RWPE1 (cell line): ENCODE results near the gene GOLGA8B.
"Not testable (repeated sequence)": the region's sequence is repeated elsewhere in the genome, so short reads cannot be mapped to it uniquely, and the experiment has no call there.

Experiments
- CTCF ChIA-PET: fragments of 350-600 bp; sonication (Branson Sonifier 250); formaldehyde crosslinking; extraction: SDS; loops from one replicate; lab custom pipeline; 2021; lab: Yijun Ruan, JAX
- POLR2A ChIA-PET: fragments of 400-600 bp; formaldehyde crosslinking; extraction: SDS; loops from one replicate; lab custom pipeline; 2020; ENCODE audit warnings: antibody characterized with exemption; ENCODE audit not compliant: low non-redundant PET; lab: Yijun Ruan, JAX
- DNase-seq: peaks from one replicate; pipeline ENCODE4 v3.0.0; 2012; ENCODE audit warnings: low spot score
- H3K27ac ChIP-seq: fragments of 450-650 bp; 2 replicates; pipeline ENCODE4 v1.5.1; 2017
- CTCF ChIP-seq: fragments of 450-650 bp; conservative IDR thresholded peaks from 2 replicates; pipeline ENCODE4 v1.5.1; 2017; ENCODE audit warnings: low read depth, mild to moderate bottlenecking

The GOLGA8B gene

GRCh38 chr15:34578283-34578674 lies 5.2 kb downstream of the GOLGA8B start:
- POLR2A ChIA-PET, result no interaction called here
- H3K27ac ChIP-seq, result no peak overlapping the region
- CTCF ChIA-PET, result no interaction called here
- no peak for DNase-seq
- no peak for TF ChIP-seq CTCF

DNA sequence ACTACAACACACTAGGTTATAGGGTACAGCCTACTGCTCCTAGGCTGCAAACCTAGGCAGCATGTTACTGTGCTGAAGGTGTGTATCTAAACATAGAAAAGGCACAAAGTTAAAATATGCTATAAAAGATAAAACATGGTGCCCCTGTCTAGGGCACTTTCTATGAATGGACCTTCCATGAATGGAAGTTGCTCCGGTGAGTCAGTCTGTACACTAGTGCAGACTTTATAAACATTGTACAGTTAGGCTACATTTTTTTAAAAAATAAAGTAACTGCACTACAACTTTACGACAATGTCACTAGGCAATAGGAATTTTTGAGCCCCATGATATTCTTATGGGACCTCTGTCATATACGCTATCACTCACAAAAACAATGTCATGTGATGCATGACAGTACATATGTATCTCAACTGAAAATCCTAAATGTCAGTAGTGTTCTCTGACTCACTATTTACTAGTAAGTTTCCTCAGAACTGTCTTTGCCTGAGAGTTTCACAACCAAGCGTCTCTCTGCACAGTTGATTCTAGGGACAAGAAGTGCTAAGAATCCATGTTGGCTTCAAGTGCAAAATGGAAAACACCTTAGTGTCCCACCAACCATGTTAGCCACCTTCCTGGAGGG lies 5.7 kb downstream of the GOLGA8B start:
- H3K27ac ChIP-seq, CTCF ChIA-PET, POLR2A ChIA-PET, DNase-seq: not testable (repeated sequence)

- H3K27ac ChIP-seq, CTCF ChIA-PET, DNase-seq, POLR2A ChIA-PET: not testable (repeated sequence)
These were observed 8.4 kb downstream of the GOLGA8B start for GRCh38 chr15:34575035-34575434.

- CTCF ChIA-PET, DNase-seq, POLR2A ChIA-PET, H3K27ac ChIP-seq: not testable (repeated sequence)
These were observed 10.5 kb downstream of the GOLGA8B start for GRCh38 chr15:34572921-34573320.

DNA sequence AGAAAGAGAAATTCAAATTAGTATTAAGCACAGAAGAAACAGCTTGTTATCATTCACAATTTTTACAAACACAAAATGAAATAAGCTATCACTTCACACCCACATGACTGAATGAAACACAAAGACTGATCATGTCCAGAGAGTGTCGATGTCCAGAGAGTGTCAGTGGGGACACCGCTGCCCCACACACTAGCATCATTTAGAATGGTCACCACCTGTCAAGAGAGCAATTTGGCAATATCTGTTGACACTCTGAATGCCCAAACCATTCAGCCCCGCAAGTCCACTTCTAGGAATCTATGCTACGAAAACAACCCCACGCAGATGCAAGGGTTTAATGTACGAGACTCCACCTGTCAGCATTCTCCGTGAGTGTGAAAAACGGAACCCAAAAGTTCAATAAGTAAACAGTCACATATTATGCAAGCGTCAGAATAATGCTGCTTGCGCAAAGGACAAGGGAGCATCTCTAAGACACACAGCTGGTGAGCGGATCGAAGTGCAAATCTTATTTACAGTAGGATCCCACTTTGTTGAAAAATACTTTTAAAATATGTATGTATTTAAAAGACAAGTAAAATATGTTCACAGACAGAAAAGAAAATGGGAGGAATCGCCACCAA lies 11.3 kb downstream of the GOLGA8B start:
- CTCF ChIA-PET, DNase-seq, POLR2A ChIA-PET, H3K27ac ChIP-seq: not testable (repeated sequence)

- H3K27ac ChIP-seq, POLR2A ChIA-PET, CTCF ChIA-PET, DNase-seq: not testable (repeated sequence)
These were observed 13.6 kb downstream of the GOLGA8B start for GRCh38 chr15:34569670-34570396.

DNA sequence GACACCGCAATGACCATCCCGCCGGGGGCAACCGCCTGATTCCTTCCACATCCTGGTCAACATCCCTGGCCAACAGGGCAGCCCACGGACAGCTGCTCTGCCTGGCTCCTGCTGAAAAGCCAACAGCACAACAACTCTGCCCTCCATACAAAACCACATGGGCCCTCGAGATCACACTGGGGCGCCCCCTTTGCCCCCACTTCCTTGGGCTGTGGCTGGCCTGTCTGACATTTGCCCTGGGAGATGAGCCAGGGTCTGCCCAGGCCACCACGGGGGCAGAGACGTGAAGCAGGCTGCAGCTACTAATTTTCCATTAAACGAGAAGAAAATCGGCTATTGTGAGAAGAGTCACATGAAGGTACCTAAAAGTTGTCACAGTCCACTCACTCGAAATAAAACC lies 16.3 kb downstream of the GOLGA8B start:
- DNase-seq, H3K27ac ChIP-seq, CTCF ChIA-PET, POLR2A ChIA-PET: not testable (repeated sequence)

- DNase-seq, POLR2A ChIA-PET, H3K27ac ChIP-seq, CTCF ChIA-PET: not testable (repeated sequence)
These were observed 18.7 kb downstream of the GOLGA8B start for GRCh38 chr15:34564711-34565110.

DNA sequence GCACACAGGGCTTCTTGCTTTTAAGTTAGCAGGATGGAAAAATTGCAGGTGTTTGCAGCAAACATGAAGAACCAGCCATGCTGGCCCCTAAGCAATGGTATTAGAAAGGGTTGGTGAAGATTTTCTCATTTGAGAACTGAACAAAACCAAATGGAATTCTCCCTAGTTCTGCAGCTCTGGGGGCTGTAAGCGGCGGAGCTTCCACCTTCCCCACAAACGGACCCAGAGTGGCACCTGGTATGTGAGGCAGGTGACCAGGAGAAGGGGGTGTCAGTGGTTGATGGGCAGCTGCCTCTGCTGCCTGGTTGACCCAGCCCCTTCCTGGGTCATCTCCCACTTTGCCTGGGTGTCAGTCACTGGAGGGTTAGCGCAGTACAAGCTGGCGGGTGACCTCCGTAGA lies 22.6 kb downstream of the GOLGA8B start:
- POLR2A ChIA-PET, DNase-seq, CTCF ChIA-PET, H3K27ac ChIP-seq: not testable (repeated sequence)

- CTCF ChIA-PET, H3K27ac ChIP-seq, DNase-seq, POLR2A ChIA-PET: not testable (repeated sequence)
These were observed 23.7 kb downstream of the GOLGA8B start for GRCh38 chr15:34559764-34560163.

DNA sequence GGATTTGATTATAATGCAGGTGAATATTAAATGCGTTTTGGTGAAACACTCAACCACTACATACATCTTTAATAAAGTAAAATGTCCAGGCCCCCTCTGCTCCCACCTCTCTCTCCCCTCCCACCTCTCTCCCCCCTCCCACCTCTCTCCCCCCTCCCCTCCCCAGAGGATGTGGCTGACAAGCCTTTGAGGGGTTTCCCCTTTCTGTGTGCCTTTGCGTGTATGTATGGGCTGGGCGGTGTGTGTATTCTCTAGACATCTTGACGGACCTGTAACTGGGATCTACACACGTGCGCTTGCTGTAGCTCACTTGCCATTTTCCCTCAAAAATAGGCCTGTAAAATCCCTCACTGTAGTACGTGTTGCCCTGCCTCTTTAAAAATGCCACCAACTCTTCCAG lies 28.3 kb downstream of the GOLGA8B start:
- H3K27ac ChIP-seq, DNase-seq, CTCF ChIA-PET, POLR2A ChIA-PET: not testable (repeated sequence)

GRCh38 chr15:34554716-34555115 lies 28.7 kb downstream of the GOLGA8B start:
- CTCF ChIA-PET, H3K27ac ChIP-seq, DNase-seq, POLR2A ChIA-PET: not testable (repeated sequence)

DNA sequence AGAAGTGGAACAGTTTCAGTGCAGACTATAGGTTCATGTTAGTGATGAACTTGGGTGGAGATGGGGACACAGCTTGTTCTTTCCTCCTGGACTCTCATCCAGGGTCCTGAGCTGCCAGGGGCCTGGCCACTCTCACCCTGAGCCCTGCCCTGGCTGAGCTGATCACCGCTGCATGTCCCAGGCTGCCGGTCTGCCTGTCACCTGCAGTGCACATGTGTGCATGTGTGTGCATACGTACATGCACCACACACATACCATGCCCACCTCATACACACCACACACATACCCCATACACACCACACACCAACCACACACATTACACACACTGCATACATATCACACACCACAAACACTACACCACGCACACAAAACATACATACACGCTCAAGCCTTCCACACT lies 29.3 kb downstream of the GOLGA8B start:
- DNase-seq, H3K27ac ChIP-seq, POLR2A ChIA-PET, CTCF ChIA-PET: not testable (repeated sequence)

DNA sequence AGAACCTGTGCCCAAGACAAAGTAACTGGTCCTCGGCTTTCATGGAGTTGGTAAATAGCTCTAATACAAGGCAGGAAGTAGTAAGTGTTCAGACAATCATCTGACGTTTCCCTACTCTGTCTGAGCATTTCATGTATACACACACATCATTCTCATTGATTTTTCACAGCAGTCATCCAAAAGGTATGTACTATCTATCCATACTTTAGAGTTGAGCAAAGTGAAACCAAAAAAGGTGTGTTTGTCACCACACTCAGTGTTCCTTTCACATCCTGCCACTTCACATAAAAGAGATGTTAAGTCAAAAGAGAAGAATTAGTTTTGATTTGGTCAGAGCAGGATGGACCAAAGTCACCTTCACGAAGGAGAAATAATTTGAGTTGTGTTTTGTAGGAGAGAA lies 33.3 kb downstream of the GOLGA8B start:
- DNase-seq, CTCF ChIA-PET, POLR2A ChIA-PET, H3K27ac ChIP-seq: not testable (repeated sequence)

- DNase-seq, POLR2A ChIA-PET, H3K27ac ChIP-seq, CTCF ChIA-PET: not testable (repeated sequence)
These were observed 34.1 kb downstream of the GOLGA8B start for GRCh38 chr15:34549381-34549809.
